Mucosa of gallbladder (tissue), 1 donor: ENCODE data around the gene SMTN. TPM values are rescaled to one million over a fixed set of nuclear protein-coding genes. Genes with fewer than 3 reads are reported as not detected.

ENCODE experiments used
- DNase-seq: peaks from one replicate; pipeline ENCODE4 v3.0.0-alpha.2; 2020; ENCODE audit warnings: low spot score
- total RNA-seq: library from RNA; stranded (reverse); gene quantifications from one replicate; pipeline ENCODE4 v1.2.1, GENCODE V29; 2021
- donor health status: DM: no; HTN: no; CAD: no.

Gene SMTN
- total RNA-seq, 1 donor from 2014 or later: 510 TPM

GRCh38 chr22:31153357-31153756 lies 72.2 kb downstream of the SMTN start:
- no peak for DNase-seq

Other genes starting within 250 kb of the SMTN start
- gene MORC2, start 112.5 kb upstream of the SMTN start, total RNA-seq: 21.5 TPM
- gene TUG1, start 112.1 kb upstream of the SMTN start, total RNA-seq: 79.4 TPM
- 252 TPM for gene SELENOM, start 26.2 kb downstream of the SMTN start, total RNA-seq
- 8.7 TPM for gene INPP5J, start 41.6 kb downstream of the SMTN start, total RNA-seq
- gene PLA2G3, start 59.2 kb downstream of the SMTN start, total RNA-seq: 0.78 TPM
- gene RNF185, start 78.9 kb downstream of the SMTN start, total RNA-seq: 30.8 TPM
- gene LIMK2, start 131.0 kb downstream of the SMTN start, total RNA-seq: 81.4 TPM
- 48.0 TPM for gene PIK3IP1, start 211.2 kb downstream of the SMTN start, total RNA-seq